ENCODE measurements around the gene HAUS2. TPM values are rescaled to one million over a fixed set of nuclear protein-coding genes. Genes with fewer than 3 reads are reported as not detected.
A peak's percentile ranks its signal among the peaks of the same experiment; 100 is the strongest.

The HAUS2 gene
- polyA plus RNA-seq, 2 of the 4 experiments (the other 2 are of a cell fraction) = 15.7 to 31.0 TPM

- ATAC-seq (no peak), FAIRE-seq (no peak), DNase-seq (ENCODE audit: low read depth in 1 of 2, low spot score in 1 of 2) (no peak)
- ChIA-PET POLR2A (interaction anchor here (0.6 to 1.2 kb wide), 6 partner anchors 11 to 303 kb away, joined by 3 to 7 read pairs (median 4); partner anchors contain the start of genes GANC, HAUS2, LRRC57 and SNAP23), CTCF (no interaction called here)
- H3K4me1 ChIP-seq = peaks cover 10% of the 10 kb centered on the region; the same call in 1 of the 3 replicates
- peak overlapping the region; percentile 73 to 96 for H3K27ac ChIP-seq
- peak overlapping the region; percentile 85 for H3K4me2 ChIP-seq
- H3K4me3 ChIP-seq = peak overlapping the region; percentile 65
- no peaks in the 10 kb centered on the region for H3K9me3 ChIP-seq
- WGBS (ENCODE audit: missing lambda C conversion rate) = 47% methylated on average over 14 of the region's 16 CpGs
- no peak for TF ChIP-seq JUNB (IDR thresholded peaks at IDR 0.05)
- TF ChIP-seq RFX5 (IDR thresholded peaks at IDR 0.05) = no peak
- no peak for TF ChIP-seq HEYL (CRISPR knock-in tag; IDR thresholded peaks at IDR 0.05)
- no peak for TF ChIP-seq NFE2L2 (conservative IDR thresholded peaks at IDR 0.05; ENCODE audit: low read length)
- no peak for TF ChIP-seq SMC3 (IDR thresholded peaks at IDR 0.05)
- TF ChIP-seq EHMT2 (IDR thresholded peaks at IDR 0.05; ENCODE audit: low read depth) = no peak
- TF ChIP-seq ELK1 (IDR thresholded peaks at IDR 0.05; ENCODE audit: low read depth, low read length) = no peak
- no peak for TF ChIP-seq PBX3 (IDR thresholded peaks at IDR 0.05)
- TF ChIP-seq HOXB13 (CRISPR knock-in tag; IDR thresholded peaks at IDR 0.05; ENCODE audit: low read depth) = no peak
- TF ChIP-seq SREBF2 (IDR thresholded peaks at IDR 0.05) = no peak
- TF ChIP-seq CHD2 (IDR thresholded peaks at IDR 0.05; ENCODE audit: low read length, partially characterized antibody) = no peak
- no peak for TF ChIP-seq CHD4 (IDR thresholded peaks at IDR 0.05; ENCODE audit: borderline replicate concordance)
- TF ChIP-seq KDM5A (IDR thresholded peaks at IDR 0.05) = no peak
- no peak for TF ChIP-seq ZNF302 (CRISPR knock-in tag; IDR thresholded peaks at IDR 0.05)
These were observed 27.5 kb downstream of the HAUS2 start for GRCh38 chr15:42576040-42576594.

GRCh38 chr15:42576776-42577175 lies 28.1 kb downstream of the HAUS2 start:
- FAIRE-seq (no peak), DNase-seq (ENCODE audit: low read depth in 1 of 2, low spot score in 1 of 2) (no peak), ATAC-seq (no peak)
- no peak overlapping the region for H3K4me3 ChIP-seq
- WGBS (ENCODE audit: missing lambda C conversion rate) = 90% methylated on average over 1 of the region's 1 CpG
- H3K27ac ChIP-seq = no peak overlapping the region
- peak overlapping the region; percentile 85; the same call in 2 of the 3 replicates for H3K4me2 ChIP-seq
- peaks cover 12% of the 10 kb centered on the region; the same call in 1 of the 3 replicates for H3K4me1 ChIP-seq
- no peaks in the 10 kb centered on the region for H3K9me3 ChIP-seq
- ChIA-PET CTCF (no interaction called here), POLR2A (no interaction called here)
- no peak for TF ChIP-seq SREBF2 (IDR thresholded peaks at IDR 0.05)

GRCh38 chr15:42577514-42578031 lies 28.9 kb downstream of the HAUS2 start:
- Histone ChIP-seq H3K9me3 (no peaks in the 10 kb centered on the region), H3K4me3 (no peak overlapping the region), H3K4me2 (no peak overlapping the region), H3K4me1 (peaks cover 14% of the 10 kb centered on the region; the same call in 1 of the 3 replicates), H3K27ac (no peak overlapping the region)
- POLR2A ChIA-PET = no interaction called here
- TF ChIP-seq PHF8 (IDR thresholded peaks at IDR 0.05; ENCODE audit: borderline replicate concordance, low read depth) (no peak), HDAC2 (IDR thresholded peaks at IDR 0.05) (no peak), TFCP2L1 (CRISPR knock-in tag; IDR thresholded peaks at IDR 0.05) (no peak), HOXA7 (CRISPR knock-in tag; IDR thresholded peaks at IDR 0.05) (no peak), RFX5 (IDR thresholded peaks at IDR 0.05) (no peak), ZNF302 (CRISPR knock-in tag; IDR thresholded peaks at IDR 0.05) (no peak), POLR2AphosphoS2 (conservative IDR thresholded peaks at IDR 0.05; ENCODE audit: low read length) (no peak), RCOR1 (IDR thresholded peaks at IDR 0.05; ENCODE audit: low read depth, low read length) (no peak), HES2 (IDR thresholded peaks at IDR 0.05) (no peak), EHMT2 (IDR thresholded peaks at IDR 0.05; ENCODE audit: low read depth) (no peak), ESRRA (IDR thresholded peaks at IDR 0.05; ENCODE audit: borderline replicate concordance, low read length) (no peak), MYC (IDR thresholded peaks at IDR 0.05; ENCODE audit: borderline replicate concordance, low read length) (no peak), ELK1 (IDR thresholded peaks at IDR 0.05; ENCODE audit: low read depth, low read length) (no peak), MAZ (IDR thresholded peaks at IDR 0.05; ENCODE audit: borderline replicate concordance, low read depth, low read length) (no peak), EP300 (IDR thresholded peaks at IDR 0.05) (no peak), TP53 (CRISPR knock-in tag; IDR thresholded peaks at IDR 0.05) (no peak)
- 92% methylated on average over 1 of the region's 1 CpG for WGBS (ENCODE audit: missing lambda C conversion rate)
- FAIRE-seq = no peak
- CTCF ChIA-PET = no interaction called here
- no peak for ATAC-seq
- DNase-seq (ENCODE audit: low read depth in 1 of 2, low spot score in 1 of 2) = no peak

Measured in A549 (cell line).